CD4-positive, alpha-beta T cell (primary cell): ENCODE measurements around the gene ATP10A. TPM values are rescaled to one million over a fixed set of nuclear protein-coding genes. Genes with fewer than 3 reads are reported as not detected.

Experiments
- ATAC-seq: fragments of 200-7000 bp; cut with Tn5 transposase; one replicate; pipeline ENCODE4 v1.10.0; 2022; ENCODE audit warnings: mild to moderate bottlenecking; ENCODE audit not compliant: poor library complexity
- CTCF ChIA-PET: fragments of 350-600 bp; sonication (Branson Sonifier 250); formaldehyde crosslinking; loops from one replicate; lab custom pipeline; 2021; ENCODE audit warnings: antibody characterized with exemption, inconsistent platforms; lab: Charles Lee
- POLR2A ChIA-PET: fragments of 350-600 bp; sonication (Branson Sonifier 250); formaldehyde crosslinking; loops from one replicate; lab custom pipeline; 2021; ENCODE audit warnings: antibody characterized with exemption, inconsistent platforms; lab: Charles Lee
- DNase-seq, 14 experiments: peaks; one replicate each; pipeline ENCODE4 v3.0.0-alpha.2; 2013 to 2020; ENCODE audit warnings: mixed read lengths in 2 of 14
- H3K27ac ChIP-seq, 2 donors: one replicate each; pipeline versions ENCODE4 v1.5.1 to v1.7.0; 2013; ENCODE audit warnings: low read length in 2 of 2, low read depth in 1 of 2, mild to moderate bottlenecking in 1 of 2
- H3K27me3 ChIP-seq, 2 experiments: 1 replicate in 1 of 2; 2 replicates in 1 of 2; pipeline versions ENCODE4 v1.6.1 to v1.7.0; 2013; ENCODE audit warnings: low read length in 2 of 2, control low read depth in 1 of 2, mild to moderate bottlenecking in 1 of 2, moderate library complexity in 1 of 2; ENCODE audit not compliant: insufficient read depth in 2 of 2, control insufficient read depth in 1 of 2
- H3K36me3 ChIP-seq: one replicate; pipeline ENCODE4 v1.6.1; 2013; ENCODE audit warnings: low read length, control low read depth; ENCODE audit not compliant: insufficient read depth
- H3K4me1 ChIP-seq: one replicate; pipeline ENCODE4 v1.6.1; 2013; ENCODE audit warnings: low read length, control low read depth; ENCODE audit not compliant: insufficient read depth
- H3K4me3 ChIP-seq: one replicate; pipeline ENCODE4 v1.5.1; 2013; ENCODE audit warnings: mild to moderate bottlenecking, low read length, moderate library complexity
- H3K9me3 ChIP-seq, 2 experiments: 1 replicate in 1 of 2; 2 replicates in 1 of 2; pipeline versions ENCODE4 v1.6.1 to v1.7.0; 2013; ENCODE audit warnings: low read length in 2 of 2, mild to moderate bottlenecking in 2 of 2, control low read depth in 1 of 2, moderate library complexity in 1 of 2; ENCODE audit not compliant: control insufficient read depth in 1 of 2, insufficient read depth in 1 of 2
- H3K27ac Mint-ChIP-seq: one replicate; pipeline ENCODE4 v1.8.0; 2020; ENCODE audit warnings: mixed read lengths
- H3K27me3 Mint-ChIP-seq: one replicate; pipeline ENCODE4 v1.8.0; 2021; ENCODE audit warnings: mixed read lengths
- H3K36me3 Mint-ChIP-seq: one replicate; pipeline ENCODE4 v1.8.0; 2021; ENCODE audit warnings: low read depth, mixed read lengths
- H3K4me1 Mint-ChIP-seq: one replicate; pipeline ENCODE4 v1.8.0; 2021; ENCODE audit warnings: low read depth, mixed read lengths
- H3K4me3 Mint-ChIP-seq: one replicate; pipeline ENCODE4 v1.8.0; 2020; ENCODE audit warnings: mild to moderate bottlenecking, mixed read lengths
- H3K9me3 Mint-ChIP-seq: one replicate; pipeline ENCODE4 v1.8.0; 2020; ENCODE audit warnings: mixed read lengths
- intact Hi-C, 2 experiments: fragments of 100-400 bp; cut with DNase I in 1 of 2; cut with micrococcal nuclease in 1 of 2; formaldehyde crosslinking; loops; one replicate each; pipeline versions ENCODE4 v1.15.1 to v1.9.0; 2023 to 2025; cut with DNase I, micrococcal nuclease
- total RNA-seq, 174 experiments: library from RNA in 2 of 174; stranded (reverse) in 2 of 174; gene quantifications; one replicate each; pipeline ENCODE4 v1.2.3 and lab custom pipeline; 2021 to 2026
- TF ChIP-seq, protein P1 (sequence below): fragments of 200-600 bp; IDR thresholded peaks from one replicate; pipeline ENCODE4 v1.8.0; 2022; ENCODE audit warnings: antibody characterized with exemption, mild to moderate bottlenecking

Gene ATP10A
- total RNA-seq, 2 experiments from 2014 or later, result 30.0 to 30.4 TPM

DNA sequence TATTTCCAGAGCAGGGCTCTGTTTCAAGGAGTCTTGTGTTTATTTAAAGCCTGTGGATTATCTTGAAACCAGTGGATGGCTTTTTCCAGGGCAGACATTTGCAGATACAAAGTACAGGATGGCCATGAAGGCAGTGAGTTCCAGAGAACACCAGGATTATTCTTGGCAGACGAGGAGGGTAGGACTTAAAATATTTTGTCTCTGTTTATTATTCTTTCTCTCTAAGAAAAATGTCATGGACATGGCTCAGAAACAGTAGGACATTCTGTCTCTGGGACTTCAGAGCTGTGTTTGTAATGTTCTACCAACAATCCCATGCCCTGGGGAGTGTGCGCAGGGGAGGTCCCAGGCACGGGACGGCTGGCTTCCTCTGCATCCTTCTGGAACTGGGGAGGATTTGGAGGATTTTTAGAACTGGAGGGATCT lies 125.9 kb downstream of the ATP10A start:
- H3K4me1 Mint-ChIP-seq, result peaks cover 22% of the 10 kb centered on the region
- Histone ChIP-seq H3K4me1 (peaks cover 16% of the 10 kb centered on the region), H3K4me3 (no peak overlapping the region), H3K9me3 (no peaks in the 10 kb centered on the region), H3K27ac (no peak overlapping the region), H3K27me3 (no peaks in the 10 kb centered on the region), H3K36me3 (peaks cover 15% of the 10 kb centered on the region)
- no peaks in the 10 kb centered on the region for H3K9me3 Mint-ChIP-seq
- H3K36me3 Mint-ChIP-seq, result peaks cover 24% of the 10 kb centered on the region
- H3K27ac Mint-ChIP-seq, result no peak overlapping the region
- DNase-seq (no peak), ATAC-seq (no peak)
- no peak overlapping the region for H3K4me3 Mint-ChIP-seq
- TF ChIP-seq, protein P1, sequence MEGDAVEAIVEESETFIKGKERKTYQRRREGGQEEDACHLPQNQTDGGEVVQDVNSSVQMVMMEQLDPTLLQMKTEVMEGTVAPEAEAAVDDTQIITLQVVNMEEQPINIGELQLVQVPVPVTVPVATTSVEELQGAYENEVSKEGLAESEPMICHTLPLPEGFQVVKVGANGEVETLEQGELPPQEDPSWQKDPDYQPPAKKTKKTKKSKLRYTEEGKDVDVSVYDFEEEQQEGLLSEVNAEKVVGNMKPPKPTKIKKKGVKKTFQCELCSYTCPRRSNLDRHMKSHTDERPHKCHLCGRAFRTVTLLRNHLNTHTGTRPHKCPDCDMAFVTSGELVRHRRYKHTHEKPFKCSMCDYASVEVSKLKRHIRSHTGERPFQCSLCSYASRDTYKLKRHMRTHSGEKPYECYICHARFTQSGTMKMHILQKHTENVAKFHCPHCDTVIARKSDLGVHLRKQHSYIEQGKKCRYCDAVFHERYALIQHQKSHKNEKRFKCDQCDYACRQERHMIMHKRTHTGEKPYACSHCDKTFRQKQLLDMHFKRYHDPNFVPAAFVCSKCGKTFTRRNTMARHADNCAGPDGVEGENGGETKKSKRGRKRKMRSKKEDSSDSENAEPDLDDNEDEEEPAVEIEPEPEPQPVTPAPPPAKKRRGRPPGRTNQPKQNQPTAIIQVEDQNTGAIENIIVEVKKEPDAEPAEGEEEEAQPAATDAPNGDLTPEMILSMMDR, result no peak
- ChIA-PET CTCF (no interaction called here), POLR2A (interaction anchor here (0.7 kb wide), 1 partner anchor 98 kb away, joined by 3 read pairs; no protein-coding TSS in a partner anchor)
- H3K27me3 Mint-ChIP-seq, result no peaks in the 10 kb centered on the region
- intact Hi-C loops, result no loop called here

DNA sequence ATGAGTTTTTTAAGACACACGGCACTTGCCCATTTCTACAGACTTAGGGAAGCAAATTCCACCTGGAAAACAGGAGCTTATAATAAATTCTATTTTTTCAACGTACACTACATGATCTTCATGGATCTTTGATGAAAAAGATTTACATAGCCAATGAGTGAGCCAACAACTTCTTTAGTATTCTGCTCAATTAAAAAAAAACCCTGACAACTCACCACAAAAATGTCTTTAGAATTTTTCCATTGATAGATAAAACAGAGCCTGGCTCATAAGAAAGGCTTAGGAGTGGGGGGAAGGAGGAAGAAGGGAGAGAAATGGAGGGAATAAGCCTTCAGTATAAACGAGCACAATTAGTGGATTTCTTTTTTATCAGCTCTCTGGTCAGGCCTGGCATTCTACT lies 126.7 kb downstream of the ATP10A start:
- POLR2A ChIA-PET, result no interaction called here
- peaks cover 17% of the 10 kb centered on the region for H3K4me1 Mint-ChIP-seq
- Histone ChIP-seq H3K9me3 (no peaks in the 10 kb centered on the region), H3K36me3 (peaks cover 15% of the 10 kb centered on the region), H3K4me1 (peaks cover 16% of the 10 kb centered on the region), H3K4me3 (no peak overlapping the region), H3K27me3 (no peaks in the 10 kb centered on the region), H3K27ac (no peak overlapping the region)
- no peaks in the 10 kb centered on the region for H3K27me3 Mint-ChIP-seq
- no peak for ATAC-seq
- peaks cover 32% of the 10 kb centered on the region for H3K36me3 Mint-ChIP-seq
- CTCF ChIA-PET, result no interaction called here
- intact Hi-C loops, result no loop called here
- TF ChIP-seq, protein P1, result no peak
- no peak overlapping the region for H3K27ac Mint-ChIP-seq
- H3K4me3 Mint-ChIP-seq, result no peak overlapping the region
- DNase-seq, result no peak
- H3K9me3 Mint-ChIP-seq, result no peaks in the 10 kb centered on the region

DNA sequence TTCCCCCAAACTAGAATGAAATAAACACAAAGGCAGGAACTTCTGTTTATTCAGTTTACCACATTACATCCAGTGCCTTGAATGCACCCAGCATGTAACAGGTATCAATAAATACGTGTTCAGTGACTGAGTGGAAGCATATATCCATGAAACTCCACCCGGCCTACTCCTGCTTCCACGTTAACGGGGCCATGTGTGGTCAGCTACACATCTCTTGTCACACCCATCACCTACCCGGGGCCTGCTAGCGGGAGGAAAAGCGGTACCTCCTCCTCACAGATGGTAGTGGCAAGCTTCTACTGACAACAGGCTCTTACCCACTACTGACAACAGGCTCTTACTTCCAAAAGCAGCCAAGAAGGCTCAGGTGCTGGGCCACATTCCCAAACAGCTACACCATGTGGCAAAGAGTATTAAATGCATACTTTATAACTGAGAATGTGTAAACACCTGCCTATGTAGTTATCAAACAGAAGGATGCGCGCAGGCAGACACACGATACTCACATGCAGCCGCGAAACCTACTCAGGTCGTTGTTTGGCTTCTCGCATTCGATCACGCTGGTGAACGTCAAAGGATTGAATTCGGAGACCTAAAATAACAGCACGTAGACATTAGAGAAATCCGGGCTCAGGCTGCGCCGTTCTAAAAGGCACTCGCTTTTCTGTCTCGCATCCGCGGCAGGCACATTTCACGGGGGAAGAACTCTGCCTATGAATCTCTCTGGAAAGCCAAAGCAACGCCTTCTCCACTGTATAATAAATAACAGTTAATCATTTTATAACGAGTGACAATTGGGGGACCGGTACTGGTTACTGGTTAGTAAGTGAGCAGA lies 127.4 kb downstream of the ATP10A start:
- DNase-seq (no peak), ATAC-seq (no peak)
- H3K9me3 ChIP-seq, result no peaks in the 10 kb centered on the region
- H3K36me3 ChIP-seq, result peaks cover 19% of the 10 kb centered on the region
- POLR2A ChIA-PET, result no interaction called here
- Mint-ChIP-seq H3K36me3 (peaks cover 38% of the 10 kb centered on the region), H3K9me3 (no peaks in the 10 kb centered on the region), H3K4me3 (no peak overlapping the region), H3K27me3 (no peaks in the 10 kb centered on the region), H3K4me1 (peaks cover 10% of the 10 kb centered on the region), H3K27ac (no peak overlapping the region)
- no peaks in the 10 kb centered on the region for H3K27me3 ChIP-seq
- TF ChIP-seq, protein P1, result no peak
- H3K4me3 ChIP-seq, result no peak overlapping the region
- peaks cover 12% of the 10 kb centered on the region for H3K4me1 ChIP-seq
- H3K27ac ChIP-seq, result no peak overlapping the region
- intact Hi-C loops, result no loop called here
- CTCF ChIA-PET, result no interaction called here
